HG03196 (cell line): Measurements from ENCODE around the gene INSIG1.

Source experiments
- ATAC-seq: cut with Tn5 transposase; IDR thresholded peaks from one replicate; pipeline ENCODE4 v1.9.1; 2021; ENCODE audit not compliant: unreplicated experiment

The INSIG1 gene

GRCh38 chr7:155324012-155324917 lies 26.6 kb downstream of the INSIG1 start:
- ATAC-seq = no peak

GRCh38 chr7:155324918-155325235 lies 27.2 kb downstream of the INSIG1 start:
- ATAC-seq = no peak

- ATAC-seq = no peak
Observed at GRCh38 chr7:155326385-155326784, 28.7 kb downstream of the INSIG1 start.

- no peak for ATAC-seq
Observed at GRCh38 chr7:155327590-155328320, 30.1 kb downstream of the INSIG1 start.

GRCh38 chr7:155329225-155329624 lies 31.5 kb downstream of the INSIG1 start:
- no peak for ATAC-seq

- ATAC-seq = no peak
Observed at GRCh38 chr7:155331396-155331795, 33.7 kb downstream of the INSIG1 start.

- ATAC-seq = no peak
Observed at GRCh38 chr7:155333346-155334234, 35.9 kb downstream of the INSIG1 start.

GRCh38 chr7:155336812-155337602 lies 39.3 kb downstream of the INSIG1 start:
- no peak for ATAC-seq

- no peak for ATAC-seq
Observed at GRCh38 chr7:155337946-155338631, 40.4 kb downstream of the INSIG1 start.

- no peak for ATAC-seq
Observed at GRCh38 chr7:155338632-155339320, 41.1 kb downstream of the INSIG1 start.

GRCh38 chr7:155339474-155339873 lies 41.8 kb downstream of the INSIG1 start:
- ATAC-seq = no peak

GRCh38 chr7:155340071-155340531 lies 42.4 kb downstream of the INSIG1 start:
- ATAC-seq = no peak

GRCh38 chr7:155340721-155341120 lies 43.0 kb downstream of the INSIG1 start:
- ATAC-seq = no peak

- ATAC-seq = no peak
Observed at GRCh38 chr7:155341463-155341983, 43.8 kb downstream of the INSIG1 start.

GRCh38 chr7:155342313-155342712 lies 44.6 kb downstream of the INSIG1 start:
- ATAC-seq = no peak

- ATAC-seq = no peak
Observed at GRCh38 chr7:155343150-155343549, 45.5 kb downstream of the INSIG1 start.

GRCh38 chr7:155343661-155344121 lies 46.0 kb downstream of the INSIG1 start:
- ATAC-seq = no peak

GRCh38 chr7:155344270-155344617 lies 46.6 kb downstream of the INSIG1 start:
- ATAC-seq = peak; percentile 38
